HG02840 (cell line): ENCODE measurements around the gene PACSIN1.
"Not testable (repeated sequence)": the region's sequence is repeated elsewhere in the genome, so short reads cannot be mapped to it uniquely, and the experiment has no call there.

ENCODE experiments used
- ATAC-seq: cut with Tn5 transposase; IDR thresholded peaks from one replicate; pipeline ENCODE4 v1.9.1; 2021; ENCODE audit warnings: mild to moderate bottlenecking, moderate library complexity, moderate number of reproducible peaks; ENCODE audit not compliant: unreplicated experiment, low FRiP score

PACSIN1 gene

DNA sequence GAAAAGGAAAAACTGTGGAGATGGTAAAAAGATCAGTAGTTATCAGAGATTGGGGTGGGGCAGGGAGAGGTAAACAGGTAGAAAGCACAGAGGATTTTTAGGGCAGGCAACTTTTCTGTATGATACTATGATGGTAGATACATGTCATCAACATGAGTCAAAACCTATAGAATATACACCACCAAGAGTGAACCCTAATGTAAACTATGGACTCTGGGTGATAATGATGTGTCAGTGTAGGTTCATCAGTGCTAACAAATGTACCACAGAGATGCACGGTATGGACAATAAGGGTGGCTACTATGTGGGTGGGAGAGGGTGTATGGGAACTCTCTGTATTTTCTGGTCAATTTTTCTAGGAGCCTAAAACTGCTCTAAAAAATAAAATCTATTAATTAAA is 18.5 kb downstream of the PACSIN1 start:
- no peak for ATAC-seq

DNA sequence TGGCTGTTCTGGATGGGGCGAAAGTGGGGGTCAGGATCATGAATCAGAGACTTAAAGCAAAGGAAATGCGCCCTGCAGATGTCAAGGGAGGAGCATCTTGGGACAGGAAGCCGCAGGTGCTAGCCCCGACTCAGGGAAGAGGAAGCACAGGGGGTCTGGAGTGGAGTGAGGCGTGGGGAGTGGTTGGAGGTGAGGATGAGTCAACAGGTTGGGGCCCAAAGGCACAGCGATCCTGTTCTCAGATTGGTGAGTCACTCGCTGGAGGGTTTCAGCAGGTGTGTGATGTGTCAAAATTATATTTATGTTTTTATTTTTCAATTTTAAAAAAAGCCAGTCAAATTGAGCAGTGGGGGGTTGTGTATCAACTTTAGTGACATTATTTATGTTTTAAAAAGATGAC is 19.0 kb downstream of the PACSIN1 start:
- no peak for ATAC-seq

- ATAC-seq: no peak
Observed at GRCh38 chr6:34485321-34486060, 19.6 kb downstream of the PACSIN1 start.

DNA sequence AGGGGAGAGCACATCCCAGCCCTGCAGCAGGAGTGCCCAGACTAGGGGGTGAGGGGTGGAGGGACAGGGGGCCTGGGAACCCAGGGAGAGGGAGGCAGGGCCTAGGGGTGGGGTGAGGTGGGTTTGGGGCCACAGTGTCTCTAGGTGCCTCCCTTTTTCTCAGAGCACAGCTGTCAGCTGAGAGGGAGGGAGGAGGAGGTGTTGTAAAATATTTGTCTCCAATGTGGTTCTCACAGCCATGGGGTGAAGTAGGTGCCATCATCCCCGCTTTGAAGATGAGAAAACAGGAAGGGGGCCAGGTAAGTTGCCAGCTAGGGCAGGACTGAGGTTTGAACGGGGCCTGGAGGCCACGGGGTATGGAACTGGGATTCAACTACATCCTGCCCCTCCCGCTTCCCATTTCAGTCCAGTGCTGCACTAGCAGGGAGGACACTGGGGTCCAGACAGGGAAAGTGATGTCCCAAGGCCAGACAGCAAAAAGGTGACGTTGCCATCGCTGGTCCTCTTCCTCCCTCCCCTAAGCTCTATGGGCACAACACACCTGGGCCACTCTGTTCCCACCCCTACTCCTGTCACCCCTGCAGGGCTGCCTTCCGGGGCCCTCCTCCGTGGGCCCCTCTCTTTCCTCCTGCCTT is 20.3 kb downstream of the PACSIN1 start:
- no peak for ATAC-seq

DNA sequence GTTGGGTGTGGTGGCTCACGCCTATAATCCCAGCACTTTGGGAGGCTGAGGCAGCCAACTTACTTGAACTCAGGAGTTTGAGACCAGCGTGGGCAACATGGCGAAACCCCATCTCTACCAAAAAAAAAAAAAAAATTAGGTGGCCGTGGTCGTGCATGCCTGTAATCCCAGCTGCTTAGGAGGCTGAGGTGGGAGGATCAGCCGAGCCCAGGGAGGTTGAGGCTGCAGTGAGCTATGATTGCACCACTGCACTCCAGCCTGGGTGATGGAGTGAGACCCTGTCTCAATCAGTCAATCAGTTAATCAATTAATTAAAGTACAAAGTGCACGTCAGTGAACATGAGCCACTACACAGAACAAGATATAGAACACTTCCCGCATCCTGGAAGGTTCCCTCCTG is 21.0 kb downstream of the PACSIN1 start:
- ATAC-seq: not testable (repeated sequence)

DNA sequence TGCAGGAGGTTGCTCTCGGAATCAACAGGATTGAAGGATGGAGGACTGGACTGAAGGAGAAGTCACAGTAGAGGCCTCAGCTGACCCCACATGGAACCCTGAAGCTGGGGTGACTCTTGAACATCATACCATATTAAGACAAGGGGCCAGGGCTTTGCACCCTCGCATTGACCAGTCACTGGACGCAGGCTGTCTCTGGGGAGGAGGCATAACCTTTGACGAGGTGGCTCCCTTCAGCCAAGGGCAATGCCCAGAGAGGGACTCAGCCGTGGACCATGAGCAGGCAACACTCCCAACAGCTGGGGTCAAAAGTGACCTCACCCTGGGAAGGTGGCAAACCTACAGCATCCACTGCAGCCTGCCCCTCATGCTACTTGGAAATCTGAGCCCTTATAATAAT is 21.7 kb downstream of the PACSIN1 start:
- ATAC-seq: no peak

GRCh38 chr6:34489207-34489805 is 23.4 kb downstream of the PACSIN1 start:
- no peak for ATAC-seq

GRCh38 chr6:34490390-34491090 is 24.7 kb downstream of the PACSIN1 start:
- ATAC-seq: no peak

DNA sequence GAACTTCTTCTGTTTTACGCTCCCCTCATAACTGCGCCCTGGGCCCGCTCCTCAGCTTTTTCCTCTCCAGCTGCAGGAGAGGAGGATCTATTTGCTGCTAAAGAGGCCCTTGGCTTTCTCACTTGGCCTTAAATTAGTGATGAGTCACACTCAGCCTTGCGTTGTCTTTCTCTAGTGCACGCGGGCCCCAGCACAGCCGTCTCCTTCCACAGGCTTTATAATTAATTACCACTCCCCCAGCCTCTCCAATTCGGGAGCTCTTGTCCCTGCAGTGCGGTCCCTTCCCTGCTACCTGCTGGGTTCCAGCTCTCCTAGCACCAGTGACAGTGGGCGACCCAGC is 25.2 kb downstream of the PACSIN1 start:
- no peak for ATAC-seq

DNA sequence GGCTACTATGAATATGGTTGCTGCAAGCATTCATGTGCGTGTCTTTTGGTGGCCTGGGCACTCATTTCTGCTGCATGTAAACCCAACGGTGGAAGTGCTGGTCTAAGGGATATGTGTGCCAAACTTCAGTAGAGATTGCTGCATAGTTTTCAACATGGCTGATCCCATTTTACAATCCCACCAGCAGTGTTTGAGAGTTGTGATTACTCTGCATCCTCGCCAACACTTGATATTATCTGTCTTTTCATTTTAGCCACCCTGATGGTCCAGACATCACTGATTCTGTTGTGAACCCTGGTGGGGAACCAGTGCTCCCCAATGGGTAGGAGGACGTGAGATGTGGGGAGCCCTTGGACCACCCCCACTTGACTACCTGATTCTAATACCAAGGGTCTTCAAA is 27.5 kb downstream of the PACSIN1 start:
- ATAC-seq: no peak

DNA sequence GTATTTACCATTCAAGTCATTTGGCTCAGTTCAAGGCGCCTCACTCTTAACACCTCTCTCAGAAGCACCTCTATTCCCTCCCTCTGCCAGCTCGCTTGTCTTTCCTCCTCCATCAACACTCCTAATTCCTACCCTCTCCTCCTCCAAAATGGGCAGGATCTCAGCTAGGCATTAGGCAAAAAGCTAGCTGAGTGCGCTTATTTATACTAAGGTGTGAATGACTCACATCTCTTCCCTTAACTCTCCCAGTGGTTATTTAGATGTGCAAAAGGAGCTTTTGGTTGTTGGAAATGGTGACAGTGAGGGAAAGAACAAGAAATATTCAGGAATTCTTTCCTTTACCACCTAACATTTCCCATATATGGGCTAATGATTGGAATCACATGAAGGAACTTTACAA is 29.1 kb downstream of the PACSIN1 start:
- ATAC-seq: no peak

DNA sequence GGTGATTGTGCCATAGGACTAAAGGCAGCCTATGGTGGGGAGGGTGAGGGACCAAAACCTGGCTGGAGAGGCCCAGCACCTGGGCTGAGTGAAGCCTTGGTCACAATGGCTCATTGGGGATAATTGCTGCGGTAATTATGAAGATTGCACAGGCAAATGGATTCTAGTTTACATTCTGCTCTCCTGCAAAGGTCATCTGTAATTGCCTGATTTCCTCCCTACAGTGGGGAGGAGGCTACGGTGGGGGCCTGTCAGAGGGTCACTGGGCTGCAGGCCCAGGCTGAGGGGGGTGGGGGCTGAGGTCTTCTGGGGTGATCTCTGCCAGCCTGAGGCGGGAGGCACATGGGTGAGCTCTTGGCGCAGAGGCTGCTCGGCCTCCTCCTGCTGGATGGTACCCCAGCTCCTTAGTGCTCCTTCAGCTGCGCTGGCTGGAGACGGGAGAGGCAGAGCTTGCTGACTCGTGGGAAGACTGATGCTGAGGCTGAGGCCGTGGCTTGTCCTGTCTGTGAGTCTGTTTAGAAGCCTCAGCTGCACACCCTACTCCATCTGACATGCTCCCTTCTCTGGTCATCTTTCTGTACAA is 30.3 kb downstream of the PACSIN1 start:
- no peak for ATAC-seq

DNA sequence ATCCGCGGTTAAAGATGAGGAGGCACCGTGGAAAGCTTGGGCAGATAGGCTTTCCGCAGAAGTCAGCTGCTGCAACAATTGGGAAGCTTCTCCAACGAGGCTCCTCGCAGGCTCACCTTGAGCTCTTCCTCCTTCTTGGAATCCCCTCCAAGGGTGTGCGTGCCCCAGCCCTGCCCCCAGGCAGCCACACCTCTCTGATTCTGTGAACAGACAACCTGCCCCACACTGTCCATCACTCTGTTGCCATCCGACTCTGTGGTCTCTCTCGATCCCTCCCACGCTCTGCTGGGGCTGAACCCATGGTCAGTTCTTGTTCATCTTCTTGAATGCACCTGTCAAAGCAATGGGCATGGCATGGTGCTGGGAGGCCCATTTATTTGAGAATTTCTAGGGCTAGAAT is 31.5 kb downstream of the PACSIN1 start:
- no peak for ATAC-seq

GRCh38 chr6:34506718-34507117 is 40.8 kb downstream of the PACSIN1 start:
- ATAC-seq: no peak

DNA sequence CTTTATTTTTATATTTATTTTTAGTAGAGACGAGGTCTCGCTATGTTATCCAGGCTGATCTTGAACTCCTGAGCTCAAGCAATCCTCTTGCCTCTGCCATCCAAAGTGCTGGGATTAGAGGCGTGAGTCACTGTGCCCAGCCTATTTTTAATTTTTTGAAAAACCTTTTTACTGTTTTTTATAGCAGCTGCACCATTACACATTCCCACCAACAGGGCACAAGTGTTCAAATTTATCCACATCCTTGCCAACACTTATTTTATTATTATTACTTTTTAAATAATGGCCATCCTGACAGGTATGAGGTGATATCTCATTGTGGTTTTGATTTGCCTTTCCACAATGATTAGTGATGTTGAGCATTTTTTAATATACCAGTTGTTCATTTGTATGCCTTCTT is 42.5 kb downstream of the PACSIN1 start:
- no peak for ATAC-seq

DNA sequence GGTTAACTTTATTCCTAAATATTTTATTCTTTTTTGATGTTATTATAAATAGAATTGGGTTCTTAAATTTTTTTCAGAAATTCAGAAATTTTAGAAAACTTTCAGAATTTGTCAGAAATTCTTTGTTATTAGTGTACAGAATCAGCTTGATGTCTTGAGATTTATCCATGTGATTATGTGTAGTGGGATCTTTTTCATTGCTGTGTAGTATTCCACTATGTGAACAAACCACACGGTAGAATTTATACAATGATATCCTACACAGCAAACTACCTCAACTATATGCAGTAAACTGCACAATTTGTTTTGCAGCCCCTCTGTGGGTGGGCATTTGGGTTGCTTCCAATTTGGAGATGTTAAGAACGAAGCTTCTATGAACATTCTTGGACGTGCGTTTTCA is 43.9 kb downstream of the PACSIN1 start:
- no peak for ATAC-seq

DNA sequence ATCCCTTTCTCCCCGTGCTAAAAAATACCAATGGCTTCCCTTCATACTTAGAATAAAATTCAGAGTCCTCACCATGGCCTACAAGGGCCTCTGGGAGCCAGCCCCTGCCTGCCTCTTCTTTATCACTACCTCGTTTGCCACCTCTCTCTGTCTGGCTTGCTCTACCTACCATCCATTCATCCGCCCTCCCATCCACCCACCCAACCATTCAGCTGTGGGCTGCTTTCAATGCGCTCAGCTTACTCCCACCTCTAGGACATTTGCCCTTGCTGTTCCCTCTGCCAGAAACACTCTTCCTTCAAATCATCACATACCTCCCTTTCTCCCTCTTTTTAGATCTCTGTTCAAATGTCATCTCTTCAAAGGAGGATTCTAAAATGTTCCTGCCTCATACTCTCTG is 44.4 kb downstream of the PACSIN1 start:
- ATAC-seq: no peak

GRCh38 chr6:34511214-34511914 is 45.5 kb downstream of the PACSIN1 start:
- ATAC-seq: no peak

DNA sequence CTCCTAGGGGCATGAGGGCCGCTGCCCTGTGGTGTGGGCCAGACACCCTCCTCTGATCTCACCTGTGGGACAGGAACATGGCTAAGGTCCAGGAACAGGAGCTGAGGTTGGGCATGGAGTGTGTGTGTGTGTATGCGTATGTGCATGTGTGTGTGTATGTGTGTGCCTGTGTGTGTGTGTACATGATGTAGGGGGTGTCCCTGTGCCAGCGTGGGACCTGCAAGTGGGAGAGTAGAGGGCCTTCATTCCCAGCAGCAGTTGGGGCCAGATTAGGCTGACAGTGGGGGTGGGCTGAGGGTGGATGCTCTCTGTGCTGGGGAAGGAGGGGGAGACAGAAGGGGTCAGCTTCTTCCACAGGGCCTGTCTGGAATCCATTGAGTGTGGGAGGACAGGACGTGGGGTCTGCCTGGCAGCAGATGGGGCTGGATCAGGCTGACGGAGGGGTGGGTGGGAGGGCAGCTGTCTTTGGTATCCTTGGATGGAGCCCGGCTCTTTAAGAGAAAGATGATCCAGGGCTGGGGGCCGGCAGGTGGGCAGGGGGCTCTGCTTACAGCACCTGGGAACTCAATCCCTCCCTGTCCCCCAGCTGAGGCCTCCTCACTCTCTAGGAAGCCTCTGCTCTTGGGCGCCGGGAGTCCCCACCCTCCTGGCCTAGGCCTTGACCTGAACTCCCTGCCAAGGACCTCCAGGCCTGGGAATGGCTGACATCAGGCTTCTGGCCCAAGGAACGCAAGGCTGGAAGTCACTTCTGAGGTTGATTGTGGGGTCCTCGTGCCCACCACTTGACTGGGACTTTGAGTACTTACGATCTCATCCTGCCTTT is 46.2 kb downstream of the PACSIN1 start:
- no peak for ATAC-seq

GRCh38 chr6:34512738-34513115 is 46.9 kb downstream of the PACSIN1 start:
- ATAC-seq: no peak
